A673 (cell line): ENCODE data around the gene ARHGEF4. TPM values are rescaled to one million over a fixed set of nuclear protein-coding genes. Genes with fewer than 3 reads are reported as not detected.

Experiments
- BruUV-seq: library from RNA; stranded (reverse); fragments of 400-500 nt; replicated peaks from 2 replicates; lab custom pipeline; 2021; lab: Mats Ljungman, UMichigan
- CTCF ChIA-PET: fragments of 300-600 bp; sonication (Branson Sonifier 250); formaldehyde crosslinking; loops from one replicate; lab custom pipeline; 2022; ENCODE audit warnings: antibody characterized with exemption; lab: Charles Lee
- POLR2A ChIA-PET: fragments of 300-600 bp; sonication (Branson Sonifier 250); formaldehyde crosslinking; loops from one replicate; lab custom pipeline; 2022; ENCODE audit warnings: antibody characterized with exemption; ENCODE audit not compliant: low non-redundant PET; lab: Charles Lee
- DNase-seq: peaks from one replicate; pipeline ENCODE4 v3.0.0-alpha.2; 2015; ENCODE audit warnings: low spot score
- H3K27ac ChIP-seq: fragments of 200-600 bp; sonication (generic); 2 replicates; pipeline ENCODE4 v1.5.1; 2016; ENCODE audit warnings: mixed run types, low read depth, mild to moderate bottlenecking, mixed read lengths, antibody characterized with exemption, low read length; ENCODE audit not compliant: poor library complexity, severe bottlenecking
- H3K27me3 ChIP-seq: fragments of 200-600 bp; sonication (generic); replicated peaks from 2 replicates; pipeline ENCODE4 v1.6.1; 2017; ENCODE audit warnings: mixed run types, low read depth, mild to moderate bottlenecking, mixed read lengths, antibody characterized with exemption, low read length; ENCODE audit not compliant: insufficient read depth, poor library complexity
- H3K36me3 ChIP-seq: fragments of 200-600 bp; sonication (generic); 2 replicates; pipeline ENCODE4 v1.6.1; 2016; ENCODE audit warnings: mixed run types, mild to moderate bottlenecking, mixed read lengths, antibody characterized with exemption, low read length; ENCODE audit not compliant: insufficient read depth, poor library complexity, severe bottlenecking
- H3K4me1 ChIP-seq: fragments of 200-600 bp; sonication (generic); 2 replicates; pipeline ENCODE4 v1.6.1; 2017; ENCODE audit warnings: mixed run types, mild to moderate bottlenecking, mixed read lengths, antibody characterized with exemption, low read length; ENCODE audit not compliant: insufficient read depth, poor library complexity, severe bottlenecking
- H3K4me3 ChIP-seq: fragments of 200-600 bp; sonication (generic); 2 replicates; pipeline ENCODE4 v1.5.1; 2016; ENCODE audit warnings: low read depth, mixed run types, mild to moderate bottlenecking, mixed read lengths, low read length; ENCODE audit not compliant: poor library complexity, severe bottlenecking
- H3K9me3 ChIP-seq: fragments of 200-600 bp; sonication (generic); 2 replicates; pipeline ENCODE4 v1.6.1; 2016; ENCODE audit warnings: mixed run types, low read depth, mild to moderate bottlenecking, mixed read lengths, antibody characterized with exemption, low read length; ENCODE audit not compliant: poor library complexity, severe bottlenecking
- CTCF ChIP-seq: fragments of 300-800, 200-600 bp; sonication (generic); conservative IDR thresholded peaks from 2 replicates; pipeline ENCODE4 v1.5.1; 2017; ENCODE audit warnings: low read depth, mild to moderate bottlenecking, antibody characterized with exemption, low read length, moderate library complexity, mixed read lengths
- EZH2 ChIP-seq: fragments of 200-600 bp; sonication (generic); IDR thresholded peaks from 2 replicates; pipeline ENCODE4 v1.6.1; 2017; ENCODE audit warnings: borderline replicate concordance, low read depth, mild to moderate bottlenecking, mixed read lengths, antibody characterized with exemption, low read length; ENCODE audit not compliant: poor library complexity, severe bottlenecking
- intact Hi-C: fragments of 100-400 bp; cut with micrococcal nuclease; formaldehyde crosslinking; loops from one replicate; pipeline ENCODE4 v1.10.0; 2022; ENCODE audit not compliant: unreplicated experiment
- total RNA-seq: library from RNA; stranded (reverse); gene quantifications from 2 replicates; pipeline ENCODE4 v1.2.3, GENCODE V29; 2021

The ARHGEF4 gene
- total RNA-seq, 1 experiment from 2014 or later = 2.1 TPM

GRCh38 chr2:130917006-130917688 lies 80.4 kb downstream of the ARHGEF4 start:
- Histone ChIP-seq H3K4me1 (no peaks in the 10 kb centered on the region), H3K27me3 (peaks cover 64% of the 10 kb centered on the region), H3K4me3 (no peak overlapping the region), H3K27ac (no peak overlapping the region), H3K9me3 (no peaks in the 10 kb centered on the region), H3K36me3 (no peaks in the 10 kb centered on the region)
- ChIA-PET CTCF (no interaction called here), POLR2A (no interaction called here)
- no TSS peak for BruUV-seq
- TF ChIP-seq CTCF (no peak), EZH2 (no peak)
- intact Hi-C loops = no loop called here
- DNase-seq = no peak

GRCh38 chr2:130918393-130918792 lies 81.7 kb downstream of the ARHGEF4 start:
- H3K27ac ChIP-seq = no peak overlapping the region
- ChIA-PET CTCF (no interaction called here), POLR2A (no interaction called here)
- H3K27me3 ChIP-seq = peaks cover 56% of the 10 kb centered on the region
- H3K9me3 ChIP-seq = no peaks in the 10 kb centered on the region
- no peak for DNase-seq
- no peaks in the 10 kb centered on the region for H3K4me1 ChIP-seq
- intact Hi-C loops = no loop called here
- BruUV-seq = no TSS peak
- no peak overlapping the region for H3K4me3 ChIP-seq
- TF ChIP-seq EZH2 (no peak), CTCF (no peak)
- no peaks in the 10 kb centered on the region for H3K36me3 ChIP-seq

- BruUV-seq = no TSS peak
- DNase-seq = peak; percentile 72
- Histone ChIP-seq H3K36me3 (no peaks in the 10 kb centered on the region), H3K27me3 (peaks cover 34% of the 10 kb centered on the region), H3K9me3 (no peaks in the 10 kb centered on the region), H3K4me1 (no peaks in the 10 kb centered on the region), H3K4me3 (no peak overlapping the region), H3K27ac (no peak overlapping the region)
- POLR2A ChIA-PET = no interaction called here
- CTCF ChIA-PET = interaction anchor here (1.0 kb wide), 1 partner anchor 123 kb away, joined by 3 read pairs; no protein-coding TSS in a partner anchor
- TF ChIP-seq CTCF (peak; percentile 91), EZH2 (no peak)
- intact Hi-C loops = loop anchor here (1.0 kb wide), 1 partner anchor 122 kb away; no protein-coding TSS in a partner anchor
These were observed 83.9 kb downstream of the ARHGEF4 start for GRCh38 chr2:130920415-130921163.
